A549 (cell line): ENCODE results near the gene DAB2. TPM values are rescaled to one million over a fixed set of nuclear protein-coding genes. Genes with fewer than 3 reads are reported as not detected.

Source experiments
- ATAC-seq, 2 experiments: fragments of 200-7000 bp in 1 of 2; fragments of >200 bp in 1 of 2; cut with Nextera tagmentation in 1 of 2; cut with Tn5 transposase in 1 of 2; 3 replicates each; pipeline versions ENCODE4 v1.8.0 to v1.9.1; 2018 to 2020; ENCODE audit warnings: mild to moderate bottlenecking in 1 of 2, moderate library complexity in 1 of 2
- CTCF ChIA-PET: fragments of 300-600 bp; sonication (Branson Sonifier 250); formaldehyde crosslinking; extraction: SDS; loops from one replicate; lab custom pipeline; 2021; ENCODE audit warnings: antibody characterized with exemption, inconsistent platforms; lab: Yijun Ruan, JAX
- POLR2A ChIA-PET: fragments of 350-600 bp; formaldehyde crosslinking; extraction: SDS; loops from one replicate; lab custom pipeline; 2021; ENCODE audit warnings: antibody characterized with exemption, inconsistent platforms; lab: Yijun Ruan, JAX
- DNase-seq, 2 experiments: peaks; one replicate each; pipeline versions ENCODE4 v3.0.0 to v3.0.0-alpha.2; 2011 to 2016; ENCODE audit warnings: low read depth in 1 of 2, low spot score in 1 of 2
- FAIRE-seq: peaks from 2 replicates; lab custom pipeline; 2011; peaks lifted over from hg19 to GRCh38; lab: Jason Lieb, UNC
- H3K27ac ChIP-seq, 2 experiments: fragments of >200 bp; sonication (Bioruptor Twin); formaldehyde crosslinking; 3 replicates each; pipeline ENCODE4 v1.5.1; 2016 to 2017
- H3K4me1 ChIP-seq: fragments of >200 bp; sonication (Bioruptor Twin); formaldehyde crosslinking; 3 replicates; pipeline ENCODE4 v1.6.1; 2016
- H3K4me2 ChIP-seq: fragments of >200 bp; sonication (Bioruptor Twin); formaldehyde crosslinking; 3 replicates; pipeline ENCODE4 v1.6.1; 2016
- H3K4me3 ChIP-seq: fragments of >200 bp; sonication (Bioruptor Twin); formaldehyde crosslinking; 3 replicates; pipeline ENCODE4 v1.5.1; 2016
- H3K9me3 ChIP-seq: fragments of >200 bp; sonication (Bioruptor Twin); formaldehyde crosslinking; 3 replicates; pipeline ENCODE4 v1.6.1; 2016
- BHLHE40 ChIP-seq: IDR thresholded peaks from 2 replicates; pipeline ENCODE4 v1.6.1; 2012; ENCODE audit warnings: low read depth, low read length, inconsistent platforms
- CBX8 ChIP-seq: fragments of 200-600 bp; sonication (generic); IDR thresholded peaks from 2 replicates; pipeline ENCODE4 v1.6.1; 2016
- CEBPB ChIP-seq, 2 experiments: fragments of >200 bp in 1 of 2; sonication (Bioruptor Twin) in 1 of 2; formaldehyde crosslinking in 1 of 2; IDR thresholded peaks; 2 replicates each; pipeline ENCODE4 v1.6.1; 2012 to 2016
- CTCF ChIP-seq: fragments of >200 bp; sonication (Bioruptor Twin); formaldehyde crosslinking; IDR thresholded peaks from 3 replicates; pipeline ENCODE4 v1.5.1; 2016
- ESRRA ChIP-seq: fragments of 150-350 bp; IDR thresholded peaks from 2 replicates; pipeline ENCODE4 v1.6.1; 2014; ENCODE audit warnings: mild to moderate bottlenecking, low read length, borderline replicate concordance
- FOSB ChIP-seq: fragments of 250-450 bp; sonication (Bioruptor Pico); IDR thresholded peaks from 2 replicates; pipeline ENCODE4 v1.5.0; 2020; ENCODE audit warnings: mild to moderate bottlenecking, moderate library complexity
- FOXS1 ChIP-seq: fragments of 250-450 bp; sonication (Bioruptor Pico); IDR thresholded peaks from 2 replicates; pipeline ENCODE4 v1.5.0; 2020; ENCODE audit warnings: mild to moderate bottlenecking, moderate library complexity
- HMGXB4 ChIP-seq: fragments of 250-450 bp; sonication (Bioruptor Pico); IDR thresholded peaks from 2 replicates; pipeline ENCODE4 v1.5.0; 2021; ENCODE audit warnings: mild to moderate bottlenecking, moderate library complexity, borderline replicate concordance
- HOXB13 ChIP-seq: fragments of 250-450 bp; sonication (Bioruptor Pico); IDR thresholded peaks from 2 replicates; pipeline ENCODE4 v1.5.0; 2020; ENCODE audit warnings: low read depth, mild to moderate bottlenecking, moderate library complexity
- HOXB5 ChIP-seq: fragments of 250-450 bp; sonication (Bioruptor Pico); IDR thresholded peaks from 2 replicates; pipeline ENCODE4 v1.5.0; 2020; ENCODE audit warnings: mild to moderate bottlenecking, moderate library complexity
- JUN ChIP-seq, 2 experiments: fragments of >200 bp; sonication (Bioruptor Twin); formaldehyde crosslinking; IDR thresholded peaks; 2 replicates in 1 of 2; 3 replicates in 1 of 2; pipeline ENCODE4 v1.6.1; 2016 to 2017
- JUNB ChIP-seq: fragments of >200 bp; sonication (Bioruptor Twin); formaldehyde crosslinking; IDR thresholded peaks from 2 replicates; pipeline ENCODE4 v1.6.1; 2016
- KDM1A ChIP-seq: fragments of 200-600 bp; sonication (generic); IDR thresholded peaks from 2 replicates; pipeline ENCODE4 v1.6.1; 2016; ENCODE audit warnings: low read depth, mild to moderate bottlenecking
- MAFK ChIP-seq: fragments of 450-650 bp; IDR thresholded peaks from 2 replicates; pipeline ENCODE4 v1.6.1; 2014; ENCODE audit not compliant: partially characterized antibody
- MAX ChIP-seq: IDR thresholded peaks from 2 replicates; pipeline ENCODE4 v1.6.1; 2012
- MAZ ChIP-seq: fragments of 150-350 bp; IDR thresholded peaks from 2 replicates; pipeline ENCODE4 v1.6.1; 2014; ENCODE audit warnings: antibody characterized with exemption, low read depth, low read length, borderline replicate concordance
- NR3C1 ChIP-seq: fragments of >200 bp; sonication (Bioruptor Twin); formaldehyde crosslinking; IDR thresholded peaks from 3 replicates; pipeline ENCODE4 v1.6.1; 2017
- PBX3 ChIP-seq: IDR thresholded peaks from 2 replicates; pipeline ENCODE4 v1.6.1; 2012
- SMC3 ChIP-seq: fragments of >200 bp; sonication (Bioruptor Twin); formaldehyde crosslinking; IDR thresholded peaks from 3 replicates; pipeline ENCODE4 v1.6.1; 2018; ENCODE audit warnings: inconsistent platforms
- TFCP2L1 ChIP-seq: fragments of 250-450 bp; sonication (Bioruptor Pico); IDR thresholded peaks from 2 replicates; pipeline ENCODE4 v1.5.0; 2021; ENCODE audit warnings: mild to moderate bottlenecking
- USF2 ChIP-seq: fragments of 450-650 bp; IDR thresholded peaks from 2 replicates; pipeline ENCODE4 v1.6.1; 2014; ENCODE audit warnings: antibody characterized with exemption
- ZC3H11A ChIP-seq: fragments of 450-650 bp; IDR thresholded peaks from 2 replicates; pipeline ENCODE4 v1.6.1; 2014; ENCODE audit warnings: antibody characterized with exemption, mild to moderate bottlenecking
- ZFP36 ChIP-seq: fragments of 450-650 bp; IDR thresholded peaks from 2 replicates; pipeline ENCODE4 v1.6.1; 2014; ENCODE audit warnings: borderline replicate concordance; ENCODE audit not compliant: partially characterized antibody
- ZSCAN20 ChIP-seq: fragments of 250-450 bp; sonication (Bioruptor Pico); IDR thresholded peaks from 2 replicates; pipeline ENCODE4 v1.8.0; 2022; ENCODE audit warnings: mild to moderate bottlenecking, moderate library complexity
- WGBS: methylation state at CpG from one replicate; pipeline ENCODE4 v1.1.6; 2017; ENCODE audit errors: missing lambda C conversion rate; 5-methylcytosine and 5-hydroxymethylcytosine counted together
- polyA plus RNA-seq, 4 experiments: library from polyadenylated mRNA; depleted of rRNA in 3 of 4; stranded (reverse); fragments of >200 nt; fragmentation: RNase III in 1 of 4; extraction: RNeasy Plus Mini Kit Qiagen cat#74134 plus additional on column Dnase treatment in 1 of 4; gene quantifications; 2 replicates in 3 of 4; 3 replicates in 1 of 4; pipeline ENCODE4 v1.2.3, GENCODE V29; 2011 to 2017
- TF ChIP-seq, protein P1 (sequence below): fragments of >200 bp; sonication (Bioruptor Twin); formaldehyde crosslinking; IDR thresholded peaks from 2 replicates; pipeline ENCODE4 v1.6.1; 2016

DAB2 gene
- polyA plus RNA-seq, 2 of the 4 experiments (the other 2 are of a cell fraction) = 13.6 to 17.1 TPM

GRCh38 chr5:39355324-39355723, 69.5 kb downstream of the DAB2 start:
- H3K4me3 ChIP-seq = no peak overlapping the region
- H3K9me3 ChIP-seq = peaks cover 11% of the 10 kb centered on the region; the same call in 2 of the 3 replicates
- no peak for TF ChIP-seq MAX
- TF ChIP-seq, all 56 proteins: peak for 0
- FAIRE-seq (no peak), DNase-seq (peak in 1 of 2 experiments; percentile 1), ATAC-seq (no peak)
- Histone ChIP-seq H3K27ac (no peak overlapping the region), H3K4me1 (no peaks in the 10 kb centered on the region), H3K4me2 (no peak overlapping the region)
- CTCF ChIA-PET = interaction anchor here (1.3 to 1.9 kb wide), 3 partner anchors 14 to 193 kb away, joined by 4 to 10 read pairs (median 6); no protein-coding TSS in a partner anchor
- WGBS = 5% methylated on average over 3 of the region's 3 CpGs
- POLR2A ChIA-PET = no interaction called here

- DNase-seq (no peak), FAIRE-seq (no peak), ATAC-seq (no peak)
- WGBS = 0% methylated on average over 1 of the region's 1 CpG
- H3K27ac ChIP-seq = no peak overlapping the region
- no peak overlapping the region for H3K4me3 ChIP-seq
- H3K9me3 ChIP-seq = peaks cover 15% of the 10 kb centered on the region; the same call in 2 of the 3 replicates
- POLR2A ChIA-PET = no interaction called here
- TF ChIP-seq KDM1A (no peak), SMC3 (no peak), CEBPB (IDR thresholded peaks at IDR 0.05) (no peak), CTCF (no peak), JUN (IDR thresholded peaks at IDR 0.05) (no peak), JUNB (no peak), TFCP2L1 (CRISPR knock-in tag) (no peak), MAZ (no peak), ZSCAN20 (no peak), NR3C1 (no peak), HMGXB4 (CRISPR knock-in tag) (no peak)
- CTCF ChIA-PET = interaction anchor here (0.6 to 1.6 kb wide), 6 partner anchors 15 to 385 kb away, joined by 3 to 5 read pairs (median 3); no protein-coding TSS in a partner anchor
- H3K4me2 ChIP-seq = no peak overlapping the region
- H3K4me1 ChIP-seq = no peaks in the 10 kb centered on the region
Observed at GRCh38 chr5:39353717-39354399, 70.9 kb downstream of the DAB2 start.

DNA sequence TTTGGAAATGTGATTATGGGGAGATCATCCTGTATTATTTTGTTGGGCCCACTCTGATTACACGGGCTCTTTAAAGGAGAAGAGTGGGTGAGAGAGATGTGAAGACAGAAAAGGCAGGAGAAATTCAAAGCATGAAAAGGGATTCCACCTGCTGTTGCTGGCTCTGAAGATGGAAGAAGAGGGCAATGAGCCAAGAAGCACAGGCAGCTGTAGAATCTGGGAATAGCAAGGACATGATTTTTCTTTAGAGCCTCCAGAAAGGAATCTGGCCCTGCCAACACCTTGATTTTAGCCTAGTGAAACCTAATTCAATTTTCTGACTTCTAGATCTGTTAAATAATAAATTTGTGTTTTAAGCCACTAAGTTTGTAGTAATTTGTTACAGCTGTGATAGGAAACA, 71.8 kb downstream of the DAB2 start:
- TF ChIP-seq TFCP2L1 (CRISPR knock-in tag) = no peak
- CTCF ChIA-PET = interaction anchor here (0.7 to 1.6 kb wide), 3 partner anchors 23 to 69 kb away, joined by 3 to 5 read pairs (median 3); no protein-coding TSS in a partner anchor
- ATAC-seq = no peak
- POLR2A ChIA-PET = no interaction called here
- peaks cover 15% of the 10 kb centered on the region; the same call in 2 of the 3 replicates for H3K9me3 ChIP-seq
- DNase-seq = no peak
- no peak overlapping the region for H3K4me2 ChIP-seq
- WGBS = 7% methylated on average over 1 of the region's 1 CpG
- FAIRE-seq = no peak
- H3K27ac ChIP-seq = no peak overlapping the region
- H3K4me3 ChIP-seq = no peak overlapping the region
- no peaks in the 10 kb centered on the region for H3K4me1 ChIP-seq

DNA sequence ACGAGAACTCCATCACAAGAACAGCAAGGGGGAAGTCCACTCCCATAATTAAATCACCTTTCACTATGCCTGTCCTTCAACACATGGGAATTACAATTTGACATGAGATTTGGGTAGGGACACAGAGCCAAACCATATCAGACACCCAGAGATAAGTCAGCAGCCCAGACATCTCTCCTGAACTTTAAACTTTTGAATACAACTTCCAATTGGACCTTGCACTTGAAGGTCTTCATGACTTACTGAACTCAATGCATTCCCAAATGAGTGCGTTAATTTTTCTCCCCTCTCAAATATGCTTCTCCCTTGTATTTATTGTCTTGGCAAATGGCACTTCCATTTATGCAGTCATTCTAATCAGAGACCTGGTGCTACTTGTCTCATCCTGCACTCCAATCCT, 72.6 kb downstream of the DAB2 start:
- POLR2A ChIA-PET = no interaction called here
- Histone ChIP-seq H3K4me3 (no peak overlapping the region), H3K4me1 (no peaks in the 10 kb centered on the region), H3K27ac (no peak overlapping the region), H3K9me3 (peaks cover 15% of the 10 kb centered on the region; the same call in 2 of the 3 replicates), H3K4me2 (no peak overlapping the region)
- ATAC-seq (no peak), DNase-seq (no peak), FAIRE-seq (no peak)
- CTCF ChIA-PET = interaction anchor here (0.6 to 1.3 kb wide), 2 partner anchors 24 to 668 kb away, joined by 3 read pairs; no protein-coding TSS in a partner anchor
- WGBS = 50% methylated on average over 2 of the region's 2 CpGs
- TF ChIP-seq MAFK (no peak), CBX8 (no peak), TFCP2L1 (CRISPR knock-in tag) (no peak), FOXS1 (CRISPR knock-in tag) (no peak), HOXB5 (CRISPR knock-in tag) (no peak), PBX3 (no peak), FOSB (CRISPR knock-in tag) (no peak), BHLHE40 (no peak), JUNB (no peak), ESRRA (no peak), ZSCAN20 (no peak), CEBPB (IDR thresholded peaks at IDR 0.05) (no peak), ZFP36 (no peak), HOXB13 (no peak), ZC3H11A (no peak), USF2 (no peak)
- TF ChIP-seq, protein P1, sequence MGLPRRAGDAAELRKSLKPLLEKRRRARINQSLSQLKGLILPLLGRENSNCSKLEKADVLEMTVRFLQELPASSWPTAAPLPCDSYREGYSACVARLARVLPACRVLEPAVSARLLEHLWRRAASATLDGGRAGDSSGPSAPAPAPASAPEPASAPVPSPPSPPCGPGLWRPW = no peak
